Gastrocnemius medialis (tissue), 4 donors: ENCODE measurements around the gene SLC7A11.

ENCODE experiments used
- POLR2A ChIP-seq, 2 donors: fragments of 450-650 bp; IDR thresholded peaks; one replicate each; pipeline ENCODE4 v1.6.1; 2017; ENCODE audit warnings: antibody characterized with exemption in 2 of 2, mild to moderate bottlenecking in 2 of 2, moderate library complexity in 2 of 2
- TF ChIP-seq, protein P1 (sequence below), 5 experiments: fragments of 450-650 bp in 3 of 5; fragments of 200-600 bp in 2 of 5; sonication (generic) in 2 of 5; IDR thresholded peaks in 4 of 5; conservative IDR thresholded peaks in 1 of 5; 1 replicate in 4 of 5; 2 replicates in 1 of 5; pipeline ENCODE4 v1.5.1; 2016 to 2019; ENCODE audit warnings: antibody characterized with exemption in 5 of 5, mild to moderate bottlenecking in 3 of 5, moderate library complexity in 3 of 5

DNA sequence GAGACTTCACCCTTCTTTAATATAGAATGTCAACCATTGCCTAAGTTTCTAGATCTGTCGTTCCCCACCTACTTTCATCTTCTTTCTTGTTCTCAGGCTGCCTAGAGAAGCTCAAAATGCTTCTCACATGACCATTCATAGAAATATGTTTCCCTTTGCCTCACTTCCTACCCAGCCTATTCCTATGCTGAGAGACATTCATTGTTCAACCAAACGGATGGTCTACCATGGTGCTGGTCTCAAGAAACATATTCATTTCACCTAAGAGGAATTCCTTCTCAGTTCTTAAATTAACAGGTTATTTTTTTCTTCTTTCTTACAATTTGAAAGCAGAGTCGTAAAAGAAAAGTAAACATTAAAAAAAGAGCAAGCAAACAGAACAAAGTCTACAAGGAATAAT, 20.3 kb upstream of the SLC7A11 start:
- no peak for TF ChIP-seq POLR2A (IDR thresholded peaks at IDR 0.05)
- TF ChIP-seq, protein P1, sequence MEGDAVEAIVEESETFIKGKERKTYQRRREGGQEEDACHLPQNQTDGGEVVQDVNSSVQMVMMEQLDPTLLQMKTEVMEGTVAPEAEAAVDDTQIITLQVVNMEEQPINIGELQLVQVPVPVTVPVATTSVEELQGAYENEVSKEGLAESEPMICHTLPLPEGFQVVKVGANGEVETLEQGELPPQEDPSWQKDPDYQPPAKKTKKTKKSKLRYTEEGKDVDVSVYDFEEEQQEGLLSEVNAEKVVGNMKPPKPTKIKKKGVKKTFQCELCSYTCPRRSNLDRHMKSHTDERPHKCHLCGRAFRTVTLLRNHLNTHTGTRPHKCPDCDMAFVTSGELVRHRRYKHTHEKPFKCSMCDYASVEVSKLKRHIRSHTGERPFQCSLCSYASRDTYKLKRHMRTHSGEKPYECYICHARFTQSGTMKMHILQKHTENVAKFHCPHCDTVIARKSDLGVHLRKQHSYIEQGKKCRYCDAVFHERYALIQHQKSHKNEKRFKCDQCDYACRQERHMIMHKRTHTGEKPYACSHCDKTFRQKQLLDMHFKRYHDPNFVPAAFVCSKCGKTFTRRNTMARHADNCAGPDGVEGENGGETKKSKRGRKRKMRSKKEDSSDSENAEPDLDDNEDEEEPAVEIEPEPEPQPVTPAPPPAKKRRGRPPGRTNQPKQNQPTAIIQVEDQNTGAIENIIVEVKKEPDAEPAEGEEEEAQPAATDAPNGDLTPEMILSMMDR (IDR thresholded peaks at IDR 0.05 in 4 of 5, conservative IDR thresholded peaks at IDR 0.05 in 1 of 5) = no peak
